Measurements from ENCODE around the gene WNT6. TPM values are rescaled to one million over a fixed set of nuclear protein-coding genes. Genes with fewer than 3 reads are reported as not detected.

Gene WNT6
- total and polyA plus RNA-seq, 2 of the 8 experiments (the other 6 are each of a cell fraction or from before 2014, with no cell fraction given), result not detected

DNA sequence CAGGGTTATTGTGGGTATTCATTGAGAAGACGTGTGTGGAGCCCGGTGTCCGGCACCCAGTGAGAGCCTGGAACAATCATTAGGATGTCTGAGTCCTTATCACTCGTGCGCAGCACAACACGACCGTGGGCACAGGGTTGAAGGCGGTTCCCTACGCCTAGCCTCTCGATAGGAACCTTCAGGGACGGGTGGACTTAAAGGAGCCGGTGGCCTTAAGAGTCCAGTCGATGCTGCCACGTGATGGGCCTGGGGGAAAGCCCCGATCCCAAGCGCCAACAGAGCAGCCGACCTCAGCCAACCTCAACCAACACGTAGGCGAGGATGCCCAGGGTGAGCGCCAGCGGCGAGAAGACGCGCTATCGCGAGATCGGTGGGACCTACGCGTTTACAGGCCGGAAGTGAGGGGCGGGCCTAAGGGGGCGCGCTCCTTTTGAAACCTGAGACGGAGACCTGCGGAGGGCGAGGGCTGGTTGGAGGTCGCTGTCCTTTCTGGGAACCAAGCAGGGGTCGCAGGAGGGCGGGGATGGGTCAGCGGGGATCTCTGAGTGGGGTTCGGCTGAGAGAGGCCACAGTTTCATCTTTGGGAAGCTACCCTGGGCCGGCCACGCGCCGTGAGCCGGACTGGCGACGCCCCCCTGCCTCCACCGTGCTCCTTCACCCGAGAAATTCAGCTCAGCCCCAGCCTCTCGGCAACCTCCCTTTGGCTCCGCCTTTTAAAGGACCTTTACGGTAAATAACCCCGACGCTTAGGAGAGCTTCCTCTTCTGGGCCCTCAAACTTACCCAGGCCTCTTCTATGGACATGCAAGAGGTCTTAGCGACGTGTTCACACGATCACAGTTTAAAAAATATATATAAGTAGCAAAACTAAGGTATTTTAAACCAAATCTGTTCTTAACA is 49.4 kb downstream of the WNT6 start (continued):
- TF ChIP-seq, protein P1, sequence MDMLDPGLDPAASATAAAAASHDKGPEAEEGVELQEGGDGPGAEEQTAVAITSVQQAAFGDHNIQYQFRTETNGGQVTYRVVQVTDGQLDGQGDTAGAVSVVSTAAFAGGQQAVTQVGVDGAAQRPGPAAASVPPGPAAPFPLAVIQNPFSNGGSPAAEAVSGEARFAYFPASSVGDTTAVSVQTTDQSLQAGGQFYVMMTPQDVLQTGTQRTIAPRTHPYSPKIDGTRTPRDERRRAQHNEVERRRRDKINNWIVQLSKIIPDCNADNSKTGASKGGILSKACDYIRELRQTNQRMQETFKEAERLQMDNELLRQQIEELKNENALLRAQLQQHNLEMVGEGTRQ (IDR thresholded peaks at IDR 0.05; ENCODE audit: low read length), result no peak
- TF ChIP-seq RXRA (IDR thresholded peaks at IDR 0.05; ENCODE audit: insufficient read depth, low read depth, low read length), result no peak
- TF ChIP-seq SIN3A (conservative IDR thresholded peaks at IDR 0.05 in 1 of 2, IDR thresholded peaks at IDR 0.05 in 1 of 2; ENCODE audit: low read depth in 1 of 2, low read length in 2 of 2), result no peak; a peak in 2 of 4 replicates
- TF ChIP-seq YY1 (IDR thresholded peaks at IDR 0.05; ENCODE audit: low read depth, low read length), result no peak
- no peak; the same call in 1 of the 2 replicates for TF ChIP-seq RBBP5 (IDR thresholded peaks at IDR 0.05; ENCODE audit: borderline replicate concordance, low read depth, low read length)
- TF ChIP-seq ZNF274 (IDR thresholded peaks at IDR 0.05; ENCODE audit: borderline replicate concordance, extremely low read depth, low read length), result no peak
- TF ChIP-seq CHD1 (IDR thresholded peaks at IDR 0.05; ENCODE audit: low read depth, low read length), result no peak
- peak; percentile 56 for TF ChIP-seq ASH2L (IDR thresholded peaks at IDR 0.05; ENCODE audit: low read length)
- TF ChIP-seq CTBP2 (IDR thresholded peaks at IDR 0.05; ENCODE audit: borderline replicate concordance, insufficient read depth, insufficient read length, low read length), result no peak
- no peak for TF ChIP-seq SRF (IDR thresholded peaks at IDR 0.05; ENCODE audit: low read depth, low read length)
- TF ChIP-seq, protein P2, sequence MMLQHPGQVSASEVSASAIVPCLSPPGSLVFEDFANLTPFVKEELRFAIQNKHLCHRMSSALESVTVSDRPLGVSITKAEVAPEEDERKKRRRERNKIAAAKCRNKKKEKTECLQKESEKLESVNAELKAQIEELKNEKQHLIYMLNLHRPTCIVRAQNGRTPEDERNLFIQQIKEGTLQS (IDR thresholded peaks at IDR 0.05; ENCODE audit: insufficient read depth, low read depth, low read length), result no peak
- TF ChIP-seq KDM5A (IDR thresholded peaks at IDR 0.05; ENCODE audit: low read length), result no peak
- TF ChIP-seq TAF7 (optimal IDR thresholded peaks at IDR 0.05; ENCODE audit: borderline replicate concordance, low read depth, low read length), result peak; percentile 84
